ENCODE data around the gene GPR37.

- TF ChIP-seq POLR2A (IDR thresholded peaks at IDR 0.05; ENCODE audit: low read depth) (no peak), CTCF (IDR thresholded peaks at IDR 0.05) (no peak), EP300 (IDR thresholded peaks at IDR 0.05) (no peak)
Observed at GRCh38 chr7:124702385-124702784, 63.2 kb downstream of the GPR37 start.

Data from esophagus muscularis mucosa (tissue), 4 donors.